Measurements from ENCODE around the gene STX3. TPM values are rescaled to one million over a fixed set of nuclear protein-coding genes. Genes with fewer than 3 reads are reported as not detected.

The STX3 gene
- total and polyA plus RNA-seq, 2 of the 13 experiments (the other 11 are each of a cell fraction or from before 2014, with no cell fraction given), result 16.5 to 24.0 TPM

GRCh38 chr11:59767225-59767611 is 12.0 kb downstream of the STX3 start:
- H3K36me3 ChIP-seq (replicated peaks in 1 of 2; ENCODE audit: control insufficient read depth in 1 of 2, insufficient read depth in 2 of 2, low read length in 2 of 2), result peaks cover 0 to 4% of the 10 kb centered on the region in 2 experiments; a peak in 2 of 5 replicates
- H4K20me1 ChIP-seq (ENCODE audit: insufficient read depth, low read length), result no peaks in the 10 kb centered on the region
- no peak overlapping the region for H2AFZ ChIP-seq (ENCODE audit: low read length)
- H3K27me3 ChIP-seq (ENCODE audit: control insufficient read depth in 1 of 2, insufficient read depth in 2 of 2, low read length in 2 of 2), result no peaks in the 10 kb centered on the region
- H3K9ac ChIP-seq (ENCODE audit: insufficient read depth, low read depth, low read length), result no peak overlapping the region
- no peak for DNase-seq (ENCODE audit: low spot score)
- in situ Hi-C loops (cut with HindIII; ENCODE audit: extremely low pct_ligation_motif_present, low pct_unique_long_range_greater_than_20kb), result no loop called here
- FAIRE-seq, result no peak
- no peaks in the 10 kb centered on the region for H3K9me3 ChIP-seq (ENCODE audit: low read length)
- intact Hi-C loops (cut with micrococcal nuclease; ENCODE audit: unreplicated experiment), result loop anchor here (1.0 kb wide), 1 partner anchor 15 kb away; no protein-coding TSS in a partner anchor
- no TSS peak for BruUV-seq (replicated peaks)
- no peak for ATAC-seq
- no peak overlapping the region for H3K27ac ChIP-seq (ENCODE audit: extremely low read length, insufficient read depth, low read length)
- no peak overlapping the region for H3K4me3 ChIP-seq (replicated peaks in 1 of 3; ENCODE audit: insufficient read depth in 1 of 3, low read depth in 2 of 3, low read length in 3 of 3)
- CTCF ChIA-PET (ENCODE audit: low intra/inter-chr PET ratio, low total read pairs), result no interaction called here
- WGBS (ENCODE audit: low lambda C conversion rate), result 100% methylated on average over 1 of the region's 1 CpG
- no peak overlapping the region for H3K4me2 ChIP-seq (ENCODE audit: low read depth, low read length)
- no peaks in the 10 kb centered on the region for H3K4me1 ChIP-seq (ENCODE audit: insufficient read depth, low read length)
- peaks cover 4% of the 10 kb centered on the region for H3K79me2 ChIP-seq (ENCODE audit: insufficient read depth, low read length)
- TF ChIP-seq SOX6 (IDR thresholded peaks at IDR 0.05) (no peak), SOX6 (CRISPR knock-in tag; IDR thresholded peaks at IDR 0.05) (no peak), TMF1 (CRISPR knock-in tag; IDR thresholded peaks at IDR 0.05; ENCODE audit: low read depth) (no peak), SIN3B (IDR thresholded peaks at IDR 0.05; ENCODE audit: low read length) (no peak), GTF2F1 (IDR thresholded peaks at IDR 0.05; ENCODE audit: low read length) (no peak), ARID5B (CRISPR knock-in tag; IDR thresholded peaks at IDR 0.05) (no peak), PCBP1 (IDR thresholded peaks at IDR 0.05; ENCODE audit: borderline replicate concordance, low read depth, low read length) (no peak), BRCA1 (CRISPR knock-in tag; IDR thresholded peaks at IDR 0.05) (no peak), ZNF230 (CRISPR knock-in tag; IDR thresholded peaks at IDR 0.05) (no peak), NR3C1 (CRISPR knock-in tag; IDR thresholded peaks at IDR 0.05) (no peak), TBX3 (IDR thresholded peaks at IDR 0.05; ENCODE audit: borderline replicate concordance) (no peak), TBX2 (CRISPR knock-in tag; IDR thresholded peaks at IDR 0.05; ENCODE audit: borderline replicate concordance) (no peak), TEF (CRISPR knock-in tag; IDR thresholded peaks at IDR 0.05) (no peak)
- POLR2A ChIA-PET, result interaction anchor here (1.6 kb wide), 1 partner anchor 11 kb away, joined by 7 read pairs; no protein-coding TSS in a partner anchor
